Endometrial microvascular endothelial cells (primary cell): ENCODE measurements around the gene WWP2. TPM values are rescaled to one million over a fixed set of nuclear protein-coding genes. Genes with fewer than 3 reads are reported as not detected.
"Not testable (repeated sequence)": the region's sequence is repeated elsewhere in the genome, so short reads cannot be mapped to it uniquely, and the experiment has no call there.

Source experiments
- in situ Hi-C: cut with HindIII; loops from 2 replicates; pipeline ENCODE4 v1.10.0; 2017; ENCODE audit warnings: low sequenced_read_pairs, low pct_unique_long_range_greater_than_20kb; ENCODE audit errors: inconsistent ontology term
- total RNA-seq: library from RNA; depleted of rRNA; stranded (reverse); fragments of >200 nt; gene quantifications from one replicate; pipeline ENCODE4 v1.2.3, GENCODE V29; 2015; ENCODE audit errors: inconsistent ontology term

The WWP2 gene
- total RNA-seq, 1 donor from 2014 or later = 38.7 TPM

DNA sequence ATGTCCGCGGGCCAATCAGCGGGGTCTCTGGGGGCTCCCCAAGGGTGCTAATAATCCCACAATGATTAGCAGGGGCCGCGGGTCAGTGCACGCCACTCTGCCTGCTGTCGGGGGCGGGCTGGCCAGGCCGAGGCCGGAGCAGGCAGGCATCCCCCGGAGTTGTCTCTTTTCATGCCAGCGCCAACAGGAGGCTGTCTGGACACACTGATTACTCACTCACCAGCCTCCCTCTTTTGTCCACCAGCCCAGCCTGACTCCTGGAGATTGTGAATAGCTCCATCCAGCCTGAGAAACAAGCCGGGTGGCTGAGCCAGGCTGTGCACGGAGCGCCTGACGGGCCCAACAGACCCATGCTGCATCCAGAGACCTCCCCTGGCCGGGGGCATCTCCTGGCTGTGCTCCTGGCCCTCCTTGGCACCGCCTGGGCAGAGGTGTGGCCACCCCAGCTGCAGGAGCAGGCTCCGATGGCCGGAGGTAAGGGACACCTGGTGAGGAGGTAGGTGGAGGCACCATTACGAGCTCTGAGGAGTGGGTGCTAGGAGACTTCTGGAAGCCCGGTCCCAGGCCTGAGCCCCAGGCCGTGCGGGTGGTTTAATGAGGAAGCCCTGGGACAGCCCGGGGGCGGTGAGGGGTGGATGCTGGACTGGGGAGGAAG, 189.0 kb downstream of the WWP2 start, which contains the start of gene CLEC18A:
Gene CLEC18A (plus strand): TSS at position 318 of the 655 bp plus-strand sequence. CDS start 33 bp downstream, at position 351.
- in situ Hi-C loops = not testable (repeated sequence)

DNA sequence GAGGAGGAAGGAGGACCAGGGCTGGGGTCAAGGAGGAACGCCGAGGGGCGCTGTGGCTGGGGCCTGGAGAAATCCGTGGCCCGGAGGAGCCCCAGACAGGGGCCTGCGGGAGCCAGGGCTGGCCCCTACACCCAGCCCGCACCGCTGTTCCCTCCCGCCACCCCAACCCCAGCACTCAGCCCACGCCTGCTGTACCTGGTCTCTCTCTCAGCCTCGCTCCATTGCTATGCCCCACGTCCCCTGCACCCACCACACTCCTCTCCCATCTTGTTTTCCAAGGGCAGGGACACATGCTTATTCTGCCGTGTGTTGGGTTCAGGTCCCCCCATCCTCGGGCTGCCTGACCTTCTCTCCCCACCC, 189.5 kb downstream of the WWP2 start:
- in situ Hi-C loops = not testable (repeated sequence)

- in situ Hi-C loops = not testable (repeated sequence)
Observed at GRCh38 chr16:69952116-69952515, 190.0 kb downstream of the WWP2 start.

DNA sequence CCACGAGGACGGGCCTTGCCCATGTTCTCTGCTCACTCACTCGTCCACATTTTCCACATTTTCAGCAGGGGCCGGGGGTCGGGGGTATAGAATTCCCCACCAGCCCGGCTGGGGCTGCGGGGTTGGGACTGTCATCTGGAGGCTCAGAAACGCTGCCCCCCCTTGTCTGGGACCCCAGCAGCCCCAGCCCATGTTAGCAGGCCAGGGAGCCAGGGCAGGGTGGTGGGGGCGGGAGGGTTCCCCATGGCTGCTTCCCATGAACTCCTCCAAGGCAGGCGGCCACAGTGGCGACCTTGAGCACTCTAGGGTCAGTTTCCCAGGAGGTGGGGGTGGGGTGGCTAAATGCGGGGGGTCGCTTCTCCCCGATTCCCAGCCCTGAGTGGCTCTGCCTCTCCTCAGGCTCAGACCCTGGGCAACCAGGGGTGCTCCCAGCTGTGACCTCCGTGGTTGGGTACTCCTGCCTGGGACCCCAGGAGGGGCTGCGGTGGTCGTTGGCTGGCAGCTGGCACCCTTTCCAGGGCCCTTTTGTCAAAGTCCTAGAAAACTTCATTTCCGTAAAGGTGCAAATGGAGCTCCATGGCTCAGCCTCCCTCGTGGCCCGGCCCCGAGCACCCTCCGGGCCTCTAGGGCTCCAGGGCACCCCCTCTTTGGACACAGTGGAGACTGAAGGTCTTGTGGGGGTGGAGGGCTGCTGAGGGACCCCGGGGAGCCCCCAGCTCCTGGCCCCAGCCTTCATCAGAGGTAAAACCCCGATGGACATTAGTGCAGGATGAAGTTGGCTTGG, 190.6 kb downstream of the WWP2 start:
- in situ Hi-C loops = not testable (repeated sequence)

- in situ Hi-C loops = not testable (repeated sequence)
Observed at GRCh38 chr16:69954241-69954640, 192.1 kb downstream of the WWP2 start.

- in situ Hi-C loops = not testable (repeated sequence)
Observed at GRCh38 chr16:69963312-69963711, 201.2 kb downstream of the WWP2 start.

DNA sequence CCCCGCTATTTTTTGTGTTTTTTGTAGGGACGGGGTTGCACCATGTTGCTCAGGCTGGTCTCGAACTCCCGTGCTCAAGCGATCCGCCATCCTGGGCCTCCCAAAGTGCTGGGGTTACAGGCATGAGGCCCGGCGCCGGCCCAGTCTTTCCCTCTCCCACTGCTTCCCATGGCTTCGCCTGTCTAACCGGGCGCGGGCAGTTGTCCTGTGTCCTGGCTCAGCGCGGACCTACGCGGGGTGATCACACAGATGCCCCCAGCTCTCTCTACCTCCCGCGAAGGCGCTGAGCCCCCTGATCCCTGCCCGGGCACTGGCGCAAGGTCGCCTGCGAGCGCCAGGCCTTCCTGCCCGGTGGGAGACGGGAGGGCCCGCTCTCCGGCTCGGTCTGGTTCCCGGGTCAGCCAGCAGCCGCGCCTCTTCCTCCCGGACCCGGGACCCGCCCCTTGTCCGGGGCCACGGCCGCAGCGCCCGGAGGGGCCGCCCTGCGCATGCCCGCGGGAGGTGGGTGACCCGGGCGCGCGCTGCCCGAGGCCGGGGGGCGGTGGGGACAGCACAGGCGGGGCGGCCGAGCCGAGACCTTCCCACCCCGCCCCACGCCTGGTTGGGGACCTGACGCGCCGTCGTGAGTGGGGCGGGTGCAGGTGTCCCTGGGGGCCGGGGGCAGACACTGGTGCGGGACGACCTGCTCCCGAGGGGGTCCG, 203.0 kb downstream of the WWP2 start:
- in situ Hi-C loops = not testable (repeated sequence)

DNA sequence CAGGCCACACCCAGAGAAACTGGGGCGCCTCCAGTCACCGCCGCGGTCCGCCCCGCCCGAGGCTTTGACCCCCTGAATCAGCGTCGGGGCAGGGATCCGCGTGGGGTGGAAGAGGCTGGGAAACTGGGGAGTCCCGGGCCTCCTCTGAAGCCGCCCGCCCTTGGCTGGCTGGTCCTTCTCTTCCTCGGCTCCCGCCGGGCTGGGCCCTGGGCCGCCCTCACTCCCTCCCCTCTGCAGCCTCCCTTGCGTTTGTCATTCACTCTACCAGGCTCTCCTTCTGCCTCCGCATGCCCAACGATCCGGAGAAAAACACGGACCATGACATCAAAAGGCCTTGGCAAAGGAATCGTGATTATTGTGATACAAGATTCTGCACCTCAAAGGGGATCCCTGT, 203.5 kb downstream of the WWP2 start:
- in situ Hi-C loops = not testable (repeated sequence)

GRCh38 chr16:69967688-69968087, 205.6 kb downstream of the WWP2 start:
- in situ Hi-C loops = not testable (repeated sequence)

GRCh38 chr16:69968125-69968524, 206.0 kb downstream of the WWP2 start:
- in situ Hi-C loops = not testable (repeated sequence)

DNA sequence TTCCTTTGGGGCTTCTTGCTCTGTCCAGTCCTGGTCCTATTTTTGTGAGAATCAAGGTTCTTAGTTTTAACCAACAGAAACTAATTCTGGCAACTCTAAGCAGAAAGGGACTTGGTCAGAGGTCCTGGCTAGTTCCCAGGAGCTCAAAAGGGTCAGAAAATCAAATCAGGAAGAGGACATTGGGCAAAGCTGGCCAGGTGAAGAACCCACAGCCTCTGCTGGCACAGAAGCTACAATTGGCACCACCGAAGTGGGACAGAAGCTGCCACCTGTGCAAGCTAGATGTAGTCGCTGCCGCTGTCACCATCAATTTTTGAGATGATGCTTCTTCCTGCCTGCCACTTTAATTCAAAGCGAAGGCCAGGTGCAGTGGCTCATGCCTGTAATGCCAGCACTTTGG, 207.5 kb downstream of the WWP2 start:
- in situ Hi-C loops = not testable (repeated sequence)

DNA sequence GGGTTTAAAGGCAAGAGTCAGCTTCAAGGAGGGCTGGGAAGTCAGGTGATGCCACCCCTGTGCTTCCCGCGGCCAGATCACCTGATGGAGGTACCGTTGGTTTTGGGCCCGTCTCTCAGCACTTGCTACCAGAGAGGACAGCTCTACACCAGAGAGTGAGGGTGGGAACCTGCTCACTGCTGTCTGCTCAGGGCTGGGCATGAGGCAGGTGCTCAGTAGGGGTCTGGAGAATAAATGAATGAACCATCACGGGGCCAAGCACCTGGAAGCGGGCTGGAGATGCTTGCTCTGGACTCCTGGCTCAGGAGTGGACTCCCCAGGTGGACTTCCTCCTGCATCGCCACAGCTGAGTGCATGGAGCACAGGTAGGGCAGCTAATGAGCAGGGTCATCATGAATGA, 210.0 kb downstream of the WWP2 start:
- in situ Hi-C loops = not testable (repeated sequence)

DNA sequence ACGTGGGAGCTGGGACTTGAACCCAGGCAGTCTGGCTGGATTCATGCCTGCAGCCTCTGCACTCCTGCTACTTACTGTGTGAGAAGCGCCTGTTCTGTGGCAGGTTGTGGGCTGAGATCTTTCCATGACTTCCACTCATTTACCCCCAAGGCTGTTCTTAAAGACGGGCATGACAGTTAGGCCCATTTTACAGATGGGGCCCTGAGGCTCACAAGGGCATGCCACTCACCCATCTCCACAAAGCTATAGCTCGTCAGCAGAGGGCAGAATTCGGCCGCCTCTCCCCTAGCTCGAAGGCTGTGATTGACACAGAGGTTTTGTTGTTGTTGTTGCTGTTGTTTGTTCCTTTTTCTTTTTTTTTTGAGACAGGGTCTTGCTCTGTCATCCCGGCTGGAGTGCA, 210.8 kb downstream of the WWP2 start:
- in situ Hi-C loops = not testable (repeated sequence)

GRCh38 chr16:69985196-69985595, 223.1 kb downstream of the WWP2 start:
- in situ Hi-C loops = not testable (repeated sequence)

Other genes with a start within 250 kb of the WWP2 start
- 17.7 TPM for gene NFAT5, start 196.4 kb upstream of the WWP2 start, total RNA-seq
- gene NQO1, start 35.8 kb upstream of the WWP2 start, total RNA-seq = 729 TPM
- 43.9 TPM for gene NOB1, start 7.4 kb upstream of the WWP2 start, total RNA-seq
- not detected for gene CLEC18A, start 189.0 kb downstream of the WWP2 start, total RNA-seq